ENCODE measurements around the gene NCKAP1. TPM values are rescaled to one million over a fixed set of nuclear protein-coding genes. Genes with fewer than 3 reads are reported as not detected.

Gene NCKAP1
- total and polyA plus RNA-seq, 12 donors, result 26.8 to 134 (median 104) TPM

DNA sequence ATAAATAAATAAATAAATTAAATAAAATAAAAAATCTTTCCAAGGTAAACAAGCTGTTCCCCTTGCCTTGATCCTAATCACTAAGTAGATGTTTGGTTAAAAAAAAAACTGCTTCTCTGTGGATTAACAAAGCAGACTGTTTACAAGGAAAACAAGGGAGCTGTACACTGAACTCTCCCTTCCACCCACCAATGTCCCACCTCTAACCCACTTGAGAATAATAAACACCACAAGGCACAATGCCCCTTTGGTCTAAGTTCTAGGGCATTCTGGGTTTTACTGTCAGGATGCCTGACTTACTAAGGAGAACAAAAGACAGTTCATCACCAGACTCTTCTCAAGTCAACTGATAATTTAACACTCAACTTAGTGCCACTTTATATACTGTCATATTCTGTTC, 83.5 kb downstream of the NCKAP1 start:
- intact Hi-C loops (cut with DNase I), result no loop called here
- Histone ChIP-seq H3K27me3 (no peaks in the 10 kb centered on the region), H3K27ac (no peak overlapping the region), H3K9me3 (replicated peaks in 1 of 3) (no peaks in the 10 kb centered on the region), H3K4me1 (replicated peaks in 1 of 2) (peaks cover 0 to 3% of the 10 kb centered on the region in 2 donors), H3K36me3 (replicated peaks in 1 of 2) (peaks cover 0 to 20% of the 10 kb centered on the region in 2 donors), H3K4me3 (no peak overlapping the region)
- no peak for DNase-seq
- TF ChIP-seq, protein P1, sequence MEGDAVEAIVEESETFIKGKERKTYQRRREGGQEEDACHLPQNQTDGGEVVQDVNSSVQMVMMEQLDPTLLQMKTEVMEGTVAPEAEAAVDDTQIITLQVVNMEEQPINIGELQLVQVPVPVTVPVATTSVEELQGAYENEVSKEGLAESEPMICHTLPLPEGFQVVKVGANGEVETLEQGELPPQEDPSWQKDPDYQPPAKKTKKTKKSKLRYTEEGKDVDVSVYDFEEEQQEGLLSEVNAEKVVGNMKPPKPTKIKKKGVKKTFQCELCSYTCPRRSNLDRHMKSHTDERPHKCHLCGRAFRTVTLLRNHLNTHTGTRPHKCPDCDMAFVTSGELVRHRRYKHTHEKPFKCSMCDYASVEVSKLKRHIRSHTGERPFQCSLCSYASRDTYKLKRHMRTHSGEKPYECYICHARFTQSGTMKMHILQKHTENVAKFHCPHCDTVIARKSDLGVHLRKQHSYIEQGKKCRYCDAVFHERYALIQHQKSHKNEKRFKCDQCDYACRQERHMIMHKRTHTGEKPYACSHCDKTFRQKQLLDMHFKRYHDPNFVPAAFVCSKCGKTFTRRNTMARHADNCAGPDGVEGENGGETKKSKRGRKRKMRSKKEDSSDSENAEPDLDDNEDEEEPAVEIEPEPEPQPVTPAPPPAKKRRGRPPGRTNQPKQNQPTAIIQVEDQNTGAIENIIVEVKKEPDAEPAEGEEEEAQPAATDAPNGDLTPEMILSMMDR (IDR thresholded peaks at IDR 0.05), result no peak
- no peak for TF ChIP-seq POLR2A (IDR thresholded peaks at IDR 0.05)

- H3K27ac ChIP-seq, result no peak overlapping the region
- peaks cover 0 to 20% of the 10 kb centered on the region in 2 donors for H3K36me3 ChIP-seq (replicated peaks in 1 of 2)
- H3K27me3 ChIP-seq, result no peaks in the 10 kb centered on the region
- H3K4me3 ChIP-seq, result no peak overlapping the region
- TF ChIP-seq, protein P1 (IDR thresholded peaks at IDR 0.05), result no peak
- no peak for TF ChIP-seq POLR2A (IDR thresholded peaks at IDR 0.05)
- no peak for DNase-seq
- 92 to 99% (median 95%) methylated on average over 6 of the region's 6 CpGs for WGBS, 4 donors
- H3K9me3 ChIP-seq (replicated peaks in 1 of 3), result no peaks in the 10 kb centered on the region
- intact Hi-C loops (cut with DNase I), result no loop called here
- peaks cover 0 to 9% of the 10 kb centered on the region in 2 donors for H3K4me1 ChIP-seq (replicated peaks in 1 of 2)
Measured at GRCh38 chr2:182952741-182953450, 85.4 kb downstream of the NCKAP1 start.

GRCh38 chr2:182951948-182952663, 86.2 kb downstream of the NCKAP1 start:
- intact Hi-C loops (cut with DNase I), result no loop called here
- WGBS, 4 donors, result 87 to 93% (median 89%) methylated on average over 3 of the region's 3 CpGs
- H3K4me3 ChIP-seq, result no peak overlapping the region
- peaks cover 2 to 13% of the 10 kb centered on the region in 2 donors for H3K4me1 ChIP-seq (replicated peaks in 1 of 2)
- H3K9me3 ChIP-seq (replicated peaks in 1 of 3), result no peaks in the 10 kb centered on the region
- TF ChIP-seq, protein P1 (IDR thresholded peaks at IDR 0.05), result no peak
- TF ChIP-seq POLR2A (IDR thresholded peaks at IDR 0.05), result no peak
- no peak overlapping the region for H3K27ac ChIP-seq
- peaks cover 0 to 20% of the 10 kb centered on the region in 2 donors for H3K36me3 ChIP-seq (replicated peaks in 1 of 2)
- H3K27me3 ChIP-seq, result no peaks in the 10 kb centered on the region
- DNase-seq, result no peak

DNA sequence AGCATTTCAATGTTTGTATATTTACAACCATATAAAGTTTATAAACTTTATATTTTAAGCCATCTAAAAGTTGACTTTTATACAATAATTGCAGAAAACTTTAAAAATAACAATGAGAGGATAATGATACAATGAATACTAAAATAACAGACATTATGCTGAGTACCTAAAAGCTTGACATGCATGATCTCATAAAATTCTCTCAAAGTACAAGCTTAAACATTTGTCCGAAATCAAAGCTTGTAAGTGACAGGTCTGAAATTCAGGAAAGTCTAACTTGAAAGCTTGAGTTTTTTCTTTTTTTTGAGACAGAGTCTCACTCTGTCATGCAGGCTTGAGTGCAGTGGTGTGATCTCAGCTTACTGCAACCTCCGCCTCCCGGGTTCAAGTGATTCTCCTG, 87.7 kb downstream of the NCKAP1 start:
- TF ChIP-seq POLR2A (IDR thresholded peaks at IDR 0.05), result no peak
- TF ChIP-seq, protein P1 (IDR thresholded peaks at IDR 0.05), result no peak

More for the DNA sequence above, 87.7 kb downstream of the NCKAP1 start:
- Histone ChIP-seq H3K4me1 (replicated peaks in 1 of 2) (peaks cover 4 to 18% of the 10 kb centered on the region in 2 donors), H3K27me3 (no peaks in the 10 kb centered on the region), H3K36me3 (replicated peaks in 1 of 2) (peaks cover 0 to 16% of the 10 kb centered on the region in 2 donors), H3K4me3 (no peak overlapping the region), H3K27ac (no peak overlapping the region), H3K9me3 (replicated peaks in 1 of 3) (no peaks in the 10 kb centered on the region)
- intact Hi-C loops (cut with DNase I), result no loop called here
- WGBS, 4 donors, result 88 to 100% (median 97%) methylated on average over 3 of the region's 3 CpGs
- DNase-seq, result no peak
